ENCODE results near the gene TTLL7.

- no peak for TF ChIP-seq CTCF (IDR thresholded peaks at IDR 0.05; ENCODE audit: low read length)
- TF ChIP-seq EZH2phosphoT487 (IDR thresholded peaks at IDR 0.05; ENCODE audit: low read length): no peak
- no peak for TF ChIP-seq EZH2 (optimal IDR thresholded peaks at IDR 0.05; ENCODE audit: low read depth, low read length)
These were observed 1.3 kb downstream of the TTLL7 start for GRCh38 chr1:83997631-83998030.
